GM12878 (cell line): Measurements from ENCODE around the gene UBAC2.

Experiments used
- CHD1 ChIP-seq: IDR thresholded peaks from 2 replicates; pipeline ENCODE4 v1.6.1; 2012; ENCODE audit warnings: low read depth, low read length, improper control_type of control experiment
- CREM ChIP-seq: IDR thresholded peaks from 2 replicates; pipeline ENCODE4 v1.6.1; 2014; ENCODE audit warnings: antibody characterized with exemption, low read depth
- EP300 ChIP-seq, 2 experiments: fragments of 150-350 bp in 1 of 2; IDR thresholded peaks; 2 replicates each; pipeline ENCODE4 v1.6.1; 2011 to 2012; ENCODE audit warnings: low read depth in 2 of 2, low read length in 2 of 2, borderline replicate concordance in 1 of 2, improper control_type of control experiment in 1 of 2, inconsistent platforms in 1 of 2; ENCODE audit not compliant: control insufficient read depth in 1 of 2
- ESRRA ChIP-seq: IDR thresholded peaks from 2 replicates; pipeline ENCODE4 v1.6.1; 2012; ENCODE audit warnings: mild to moderate bottlenecking, low read length, improper control_type of control experiment
- EZH2 ChIP-seq: IDR thresholded peaks from 2 replicates; pipeline ENCODE4 v1.6.1; 2012; ENCODE audit warnings: low read depth, mild to moderate bottlenecking, control low read depth, inconsistent platforms, low read length, borderline replicate concordance; ENCODE audit not compliant: control insufficient read depth
- JUND ChIP-seq: IDR thresholded peaks from 2 replicates; pipeline ENCODE4 v1.6.1; 2012; ENCODE audit warnings: low read depth, mild to moderate bottlenecking, low read length, improper control_type of control experiment, moderate library complexity
- MYC ChIP-seq: IDR thresholded peaks from 2 replicates; pipeline ENCODE4 v1.6.1; 2011; ENCODE audit warnings: mild to moderate bottlenecking, low read length, moderate library complexity, inconsistent platforms; ENCODE audit not compliant: insufficient read depth, insufficient replicate concordance, insufficient read length, severe bottlenecking
- POLR2AphosphoS5 ChIP-seq: IDR thresholded peaks from 2 replicates; pipeline ENCODE4 v1.6.1; 2011; ENCODE audit warnings: mild to moderate bottlenecking, low read length, inconsistent platforms
- SP1 ChIP-seq: IDR thresholded peaks from one replicate; pipeline ENCODE4 v1.6.1; 2011; ENCODE audit warnings: low read depth, low read length
- TF ChIP-seq, protein P1 (sequence below), 3 experiments: IDR thresholded peaks in 2 of 3; conservative IDR thresholded peaks in 1 of 3; 2 replicates each; pipeline ENCODE4 v1.5.1; 2011; ENCODE audit warnings: low read depth in 3 of 3, low read length in 3 of 3, mild to moderate bottlenecking in 3 of 3, control low read depth in 2 of 3, moderate library complexity in 2 of 3, inconsistent platforms in 1 of 3, mixed read lengths in 1 of 3; ENCODE audit not compliant: control insufficient read depth in 2 of 3, insufficient read depth in 1 of 3; ENCODE audit errors: extremely low read depth in 1 of 3

DNA sequence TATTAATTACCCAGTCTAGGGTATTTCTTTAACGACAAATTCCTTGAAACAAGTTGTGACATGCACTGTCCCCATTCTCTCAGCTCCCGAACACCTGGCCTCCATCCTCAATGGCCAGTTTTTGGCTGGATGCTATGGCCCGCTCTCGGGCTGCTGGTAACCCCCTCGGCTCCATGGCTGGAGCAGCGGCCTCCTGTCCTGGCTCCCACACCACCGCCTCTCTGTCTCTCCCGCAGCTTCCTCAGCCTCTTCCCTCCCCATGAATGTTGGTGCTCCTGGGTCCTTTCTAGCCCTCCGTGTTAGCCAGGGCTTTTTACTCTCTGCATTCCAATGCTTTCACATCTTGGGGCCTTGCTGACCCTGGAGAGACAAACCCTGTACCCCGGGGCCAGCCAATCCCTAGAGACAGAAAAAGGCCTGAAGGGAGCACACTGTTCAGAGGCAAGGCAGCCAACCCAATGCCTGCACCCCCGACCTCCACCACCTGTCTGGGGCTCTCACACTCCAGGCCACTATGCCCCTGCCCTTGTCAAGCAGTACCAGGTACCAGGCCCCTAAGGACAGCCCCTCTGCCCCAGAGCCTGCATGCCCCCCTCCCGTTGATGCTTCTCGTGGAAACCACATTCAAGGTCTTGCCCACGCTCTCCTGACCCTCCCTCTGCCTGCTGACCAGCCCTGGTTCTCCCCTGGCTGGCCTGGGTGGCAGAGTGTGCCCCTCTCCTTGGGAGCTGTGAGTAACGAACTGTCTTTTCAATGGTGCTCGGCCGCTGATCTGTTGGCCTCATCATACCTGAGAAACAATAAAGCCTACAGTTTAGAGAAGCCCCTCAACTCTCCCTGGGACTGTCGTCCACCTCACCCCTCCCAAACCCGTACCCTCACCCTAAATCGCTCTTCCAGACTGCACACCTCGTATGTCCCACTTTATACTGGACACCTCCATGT is 193.4 kb downstream of the UBAC2 start:
- TF ChIP-seq EP300 (IDR thresholded peaks at IDR 0.05; ENCODE audit: borderline replicate concordance in 1 of 2, control insufficient read depth in 1 of 2, low read depth in 2 of 2, low read length in 2 of 2), result no peak
- no peak for TF ChIP-seq CREM
- TF ChIP-seq ESRRA, result no peak
- TF ChIP-seq, protein P1, sequence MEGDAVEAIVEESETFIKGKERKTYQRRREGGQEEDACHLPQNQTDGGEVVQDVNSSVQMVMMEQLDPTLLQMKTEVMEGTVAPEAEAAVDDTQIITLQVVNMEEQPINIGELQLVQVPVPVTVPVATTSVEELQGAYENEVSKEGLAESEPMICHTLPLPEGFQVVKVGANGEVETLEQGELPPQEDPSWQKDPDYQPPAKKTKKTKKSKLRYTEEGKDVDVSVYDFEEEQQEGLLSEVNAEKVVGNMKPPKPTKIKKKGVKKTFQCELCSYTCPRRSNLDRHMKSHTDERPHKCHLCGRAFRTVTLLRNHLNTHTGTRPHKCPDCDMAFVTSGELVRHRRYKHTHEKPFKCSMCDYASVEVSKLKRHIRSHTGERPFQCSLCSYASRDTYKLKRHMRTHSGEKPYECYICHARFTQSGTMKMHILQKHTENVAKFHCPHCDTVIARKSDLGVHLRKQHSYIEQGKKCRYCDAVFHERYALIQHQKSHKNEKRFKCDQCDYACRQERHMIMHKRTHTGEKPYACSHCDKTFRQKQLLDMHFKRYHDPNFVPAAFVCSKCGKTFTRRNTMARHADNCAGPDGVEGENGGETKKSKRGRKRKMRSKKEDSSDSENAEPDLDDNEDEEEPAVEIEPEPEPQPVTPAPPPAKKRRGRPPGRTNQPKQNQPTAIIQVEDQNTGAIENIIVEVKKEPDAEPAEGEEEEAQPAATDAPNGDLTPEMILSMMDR (IDR thresholded peaks at IDR 0.05 in 2 of 3, conservative IDR thresholded peaks at IDR 0.05 in 1 of 3; ENCODE audit: control insufficient read depth in 2 of 3, extremely low read depth in 1 of 3, insufficient read depth in 1 of 3, low read depth in 3 of 3, low read length in 3 of 3), result no peak
- no peak for TF ChIP-seq POLR2AphosphoS5
- TF ChIP-seq MYC, result no peak
- no peak for TF ChIP-seq EZH2
- TF ChIP-seq SP1, result no peak
- TF ChIP-seq JUND, result no peak
- TF ChIP-seq CHD1, result no peak
